NCI-H2081 (cell line): Measurements from ENCODE around the gene CCL4L2.
"Not testable (repeated sequence)": the region's sequence is repeated elsewhere in the genome, so short reads cannot be mapped to it uniquely, and the experiment has no call there.

Source experiments
- DNase-seq, 2 experiments: peaks; one replicate each; lab custom pipeline; 2025; lab: John Stamatoyannopoulos, UW

Gene CCL4L2

GRCh38 chr17:36195434-36196130, 15.3 kb upstream of the CCL4L2 start:
- no peak for DNase-seq

DNA sequence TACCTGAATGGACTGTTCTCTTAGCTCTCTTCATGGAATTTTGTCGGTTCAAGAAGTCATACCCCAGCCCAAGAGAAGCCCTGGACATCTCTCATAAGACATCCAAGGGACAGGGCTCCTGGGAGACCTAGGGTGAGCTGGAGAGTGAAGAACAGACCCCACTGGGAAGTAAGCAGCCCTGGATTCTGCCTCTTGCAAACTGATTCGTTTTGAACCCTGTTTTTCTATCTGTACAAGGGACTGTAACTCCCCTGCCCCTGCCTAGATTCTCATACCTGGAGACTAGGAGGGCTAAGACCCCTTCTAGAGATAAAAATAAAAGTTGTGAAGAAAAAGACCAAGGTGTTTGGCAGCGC, 14.8 kb upstream of the CCL4L2 start:
- no peak for DNase-seq

DNA sequence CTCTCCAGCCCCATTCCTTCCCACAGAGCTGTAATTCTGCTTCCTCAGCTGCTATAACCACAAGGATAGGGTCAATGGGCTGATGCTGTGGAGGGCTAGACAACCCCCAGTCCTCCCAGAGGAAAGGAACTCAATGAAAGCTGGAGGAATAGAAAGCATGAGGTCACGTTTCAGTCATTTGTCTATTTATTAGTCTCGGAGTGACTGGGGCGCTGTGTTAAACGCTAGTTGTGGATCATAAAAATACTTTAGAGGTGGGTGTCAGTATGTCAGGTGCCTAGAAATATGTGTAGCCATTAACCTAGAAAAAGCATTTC, 13.5 kb upstream of the CCL4L2 start:
- DNase-seq = no peak

- no peak for DNase-seq
Measured at GRCh38 chr17:36198831-36199465, 11.9 kb upstream of the CCL4L2 start.

DNA sequence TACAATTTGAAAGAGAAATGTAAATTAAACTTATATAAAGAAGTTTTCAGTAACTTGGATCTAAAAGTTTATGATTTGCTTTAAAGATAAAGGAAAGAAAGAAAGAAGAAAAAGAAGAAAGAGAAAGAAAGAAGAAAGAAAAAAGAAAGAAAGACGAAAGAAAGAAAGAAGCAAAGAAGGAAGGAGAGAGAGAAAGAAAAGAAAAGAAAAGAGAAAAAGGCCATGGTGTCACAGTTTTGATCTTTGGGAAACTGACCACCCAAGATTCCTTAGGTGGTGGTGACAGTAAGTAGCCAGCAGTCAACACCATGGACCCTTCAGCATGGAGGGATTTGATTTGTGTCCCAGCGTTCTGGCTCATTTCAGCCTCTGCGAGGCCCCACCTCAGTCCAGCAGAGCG, 9.8 kb upstream of the CCL4L2 start:
- not testable (repeated sequence) for DNase-seq

- not testable (repeated sequence) for DNase-seq
Measured at GRCh38 chr17:36201506-36201905, 9.4 kb upstream of the CCL4L2 start.

GRCh38 chr17:36203335-36203734, 7.5 kb upstream of the CCL4L2 start:
- DNase-seq = no peak

DNA sequence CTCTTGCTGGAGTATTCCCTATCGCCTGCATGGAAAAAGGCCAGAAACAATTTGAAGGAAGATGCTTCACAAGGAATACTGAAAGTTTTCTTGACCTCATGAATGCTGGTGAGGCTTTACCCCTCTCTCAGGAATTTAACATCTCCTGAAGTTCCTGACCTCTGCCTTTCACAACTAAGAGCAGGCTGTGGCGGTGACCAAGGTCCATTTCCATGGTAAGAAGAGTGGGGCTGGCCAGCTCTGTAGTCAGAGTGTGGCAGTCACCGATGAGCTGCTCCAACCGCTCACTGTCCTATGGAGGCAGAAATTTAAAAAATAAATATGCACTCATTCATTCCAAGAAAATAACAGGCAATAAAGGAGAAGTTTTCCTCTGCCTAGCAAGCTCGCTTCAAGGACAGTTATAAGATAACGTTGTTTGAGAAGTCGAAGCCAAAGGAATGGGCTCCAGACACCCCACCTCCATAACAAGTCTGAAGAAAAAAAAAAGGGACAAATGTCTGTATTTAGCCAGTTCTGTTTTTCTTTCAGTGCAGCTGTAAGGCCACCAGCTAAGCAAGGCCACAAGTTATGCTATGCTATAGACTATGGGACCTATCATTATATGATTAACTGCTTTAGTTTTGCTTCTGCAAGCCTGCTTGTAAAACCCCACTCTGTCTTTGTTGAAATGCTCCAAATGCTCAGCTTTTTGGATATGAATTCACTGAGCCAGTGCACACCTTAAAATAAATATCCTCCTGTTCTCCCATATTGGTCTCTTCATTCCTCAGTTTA, 6.0 kb upstream of the CCL4L2 start:
- DNase-seq = no peak

GRCh38 chr17:36205637-36206485, 5.0 kb upstream of the CCL4L2 start:
- DNase-seq = no peak

GRCh38 chr17:36206486-36206821, 4.4 kb upstream of the CCL4L2 start:
- DNase-seq = not testable (repeated sequence)

DNA sequence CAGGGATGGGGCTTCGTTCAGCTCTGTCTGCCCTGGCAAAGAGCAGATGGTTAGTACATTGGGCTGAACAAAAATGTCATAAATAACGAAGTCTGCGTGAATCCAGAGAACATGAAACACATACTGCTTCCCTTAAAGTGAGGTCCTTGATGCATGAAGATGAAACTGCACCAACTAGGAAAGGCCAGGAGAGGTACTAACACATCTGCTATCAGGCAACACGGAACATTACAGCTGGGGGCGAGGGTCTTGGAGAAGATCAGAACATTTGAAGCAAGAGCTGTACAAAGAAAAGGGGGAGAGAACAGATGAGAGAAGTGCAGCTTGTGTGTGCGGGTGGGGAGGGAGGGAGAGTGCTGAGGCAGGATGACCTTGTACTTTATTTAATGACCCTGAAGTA, 3.5 kb upstream of the CCL4L2 start:
- not testable (repeated sequence) for DNase-seq

DNA sequence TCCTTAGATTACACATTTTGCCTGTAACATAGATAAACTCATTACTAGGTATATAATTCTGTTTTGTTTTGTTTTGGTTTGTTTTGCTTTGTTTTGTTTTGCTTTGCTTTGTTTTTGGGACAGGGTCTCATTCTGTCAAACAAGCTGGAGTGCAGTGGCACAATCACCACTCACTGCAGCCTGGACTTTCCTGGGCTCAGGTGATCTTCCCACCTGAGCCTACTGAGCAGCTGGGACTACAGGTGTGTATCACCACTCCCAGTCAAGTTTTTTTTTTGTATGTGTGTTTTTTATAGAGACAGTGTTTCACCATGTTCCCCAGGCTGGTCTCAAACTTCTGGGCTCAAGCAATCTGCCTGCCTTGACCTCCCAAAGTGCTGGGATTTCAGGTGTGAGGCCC, 1.3 kb upstream of the CCL4L2 start:
- no peak for DNase-seq

- not testable (repeated sequence) for DNase-seq
Measured at GRCh38 chr17:36211484-36212271, 815 bp downstream of the CCL4L2 start.

DNA sequence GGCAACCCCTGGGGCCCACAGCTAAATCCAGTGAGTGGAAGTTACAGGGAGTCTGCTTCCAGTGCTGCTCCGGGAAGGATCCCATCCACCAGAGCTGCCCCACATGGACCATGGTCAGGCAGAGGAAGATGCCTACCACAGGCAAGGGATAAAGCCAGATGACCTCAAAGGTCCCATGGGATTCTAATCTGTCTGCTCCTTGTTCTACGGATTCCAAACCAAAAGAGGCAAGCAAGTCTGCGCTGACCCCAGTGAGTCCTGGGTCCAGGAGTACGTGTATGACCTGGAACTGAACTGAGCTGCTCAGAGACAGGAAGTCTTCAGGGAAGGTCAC, 1.4 kb downstream of the CCL4L2 start:
- DNase-seq = no peak

DNA sequence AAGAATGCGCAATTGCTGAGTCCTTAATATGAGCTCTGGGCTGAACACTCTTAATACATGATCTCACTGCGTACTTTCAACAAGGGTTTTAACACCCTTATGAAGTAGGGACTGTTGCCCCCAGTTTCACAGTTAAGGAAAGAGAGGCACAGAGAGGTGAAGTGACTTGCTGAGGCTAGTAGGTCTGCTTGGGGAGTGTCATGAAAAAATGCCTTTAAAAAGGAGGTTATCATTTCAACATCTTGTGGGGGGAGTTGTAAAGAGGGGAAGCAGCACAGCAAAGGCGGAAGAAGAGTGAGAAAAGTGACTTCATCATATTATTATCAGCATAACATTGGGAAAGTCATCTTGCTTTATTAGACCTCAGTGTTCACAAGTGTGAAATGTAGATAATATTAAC, 2.1 kb downstream of the CCL4L2 start:
- no peak for DNase-seq

GRCh38 chr17:36213695-36214094, 2.8 kb downstream of the CCL4L2 start:
- no peak for DNase-seq

- no peak for DNase-seq
Measured at GRCh38 chr17:36214918-36215317, 4.1 kb downstream of the CCL4L2 start.

DNA sequence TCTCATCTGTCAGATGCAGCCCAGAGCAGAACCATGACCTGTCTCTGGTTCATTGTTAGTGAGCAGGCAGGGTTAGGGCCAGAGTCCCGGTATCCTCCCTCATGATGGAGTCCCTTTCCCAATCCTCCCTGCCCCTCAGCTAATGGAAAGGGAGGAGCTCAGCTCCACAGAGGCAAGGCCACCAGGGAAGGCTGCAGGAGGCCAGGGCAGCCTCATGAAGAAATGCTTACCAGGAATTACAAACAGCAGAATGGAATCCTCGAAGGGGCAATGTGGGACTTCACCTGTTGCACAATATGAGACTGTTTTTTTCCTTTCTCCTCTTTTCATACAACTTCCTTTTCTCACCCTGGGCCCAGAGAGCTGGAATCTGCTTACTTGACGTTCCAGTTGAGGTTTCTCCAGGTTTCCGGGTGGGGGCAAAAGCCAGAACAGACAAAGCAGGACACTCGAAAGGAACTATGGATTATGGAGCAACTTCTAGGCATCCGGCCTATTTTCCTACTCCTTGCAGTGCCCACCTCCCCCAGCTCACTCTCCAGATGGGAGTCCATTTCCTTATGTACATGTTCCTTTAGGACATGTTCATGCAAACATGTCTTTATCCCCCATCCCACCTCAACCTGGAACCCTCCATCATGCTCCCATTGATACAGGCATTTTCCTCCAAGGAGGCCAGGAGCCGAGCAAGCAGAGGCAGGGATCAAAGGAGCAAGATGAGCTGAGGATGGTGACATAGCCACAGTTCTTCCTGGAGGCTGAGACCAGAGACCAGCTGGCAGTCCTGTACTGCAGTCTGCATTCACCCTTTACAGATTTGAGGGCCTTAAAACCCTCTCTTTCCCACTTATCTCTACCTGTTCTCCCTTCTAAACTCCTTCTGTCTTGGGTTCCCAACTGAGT, 4.8 kb downstream of the CCL4L2 start:
- not testable (repeated sequence) for DNase-seq

- not testable (repeated sequence) for DNase-seq
Measured at GRCh38 chr17:36219556-36219955, 8.7 kb downstream of the CCL4L2 start.

DNA sequence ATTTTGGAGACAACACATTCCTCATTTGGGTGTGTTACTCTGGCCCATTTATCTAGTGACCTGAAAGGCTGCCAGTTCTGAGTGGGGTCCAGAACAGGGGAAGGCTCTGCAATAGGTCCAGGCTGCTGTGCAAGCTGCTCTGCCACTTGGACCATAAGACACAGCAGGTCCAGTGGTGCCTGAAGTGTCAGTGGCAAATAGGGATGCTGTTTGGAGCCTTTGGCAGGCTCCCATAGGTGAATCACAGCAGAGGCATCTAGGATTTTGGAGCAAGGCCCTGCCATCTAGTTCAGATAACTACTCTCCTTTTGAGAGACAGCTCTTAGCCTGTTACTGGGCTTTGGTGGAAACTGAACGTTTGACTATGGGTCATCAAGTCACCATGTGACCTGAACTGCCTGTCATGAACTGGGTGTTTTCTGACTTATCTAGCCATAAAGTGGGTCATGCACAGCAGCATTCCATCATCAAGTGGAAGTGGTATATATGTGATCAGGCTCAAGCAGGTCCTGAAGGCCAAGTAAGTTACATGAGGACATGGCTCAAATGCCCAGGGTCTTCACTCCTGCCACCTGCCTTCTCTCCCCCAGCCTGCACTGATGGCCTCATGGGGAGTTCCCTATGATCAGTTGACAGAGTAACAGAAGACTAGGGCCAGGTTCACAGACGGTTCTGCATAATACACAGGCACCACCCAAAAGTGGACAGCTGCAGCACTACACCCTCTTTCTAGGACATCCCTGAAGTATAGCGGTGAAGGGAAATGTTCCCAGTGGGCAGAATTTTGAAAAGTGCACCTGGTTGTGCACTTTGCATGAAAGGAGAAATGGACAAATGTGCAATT, 10.1 kb downstream of the CCL4L2 start:
- DNase-seq = not testable (repeated sequence)
